Measurements from ENCODE around the gene ZBTB18.

The ZBTB18 gene

GRCh38 chr1:244088161-244088560, 37.1 kb downstream of the ZBTB18 start:
- no peak for DNase-seq (ENCODE audit: low read depth, low spot score)

GRCh38 chr1:244089561-244089960, 38.5 kb downstream of the ZBTB18 start:
- DNase-seq (ENCODE audit: low read depth, low spot score) = no peak

- DNase-seq (ENCODE audit: low read depth, low spot score) = no peak
These were observed 39.6 kb downstream of the ZBTB18 start for GRCh38 chr1:244090645-244091044.

GRCh38 chr1:244092293-244092963, 41.3 kb downstream of the ZBTB18 start:
- DNase-seq (ENCODE audit: low read depth, low spot score) = no peak

GRCh38 chr1:244092964-244093638, 42.0 kb downstream of the ZBTB18 start:
- DNase-seq (ENCODE audit: low read depth, low spot score) = no peak

GRCh38 chr1:244094880-244095528, 43.9 kb downstream of the ZBTB18 start:
- DNase-seq (ENCODE audit: low read depth, low spot score) = no peak

GRCh38 chr1:244095529-244095911, 44.4 kb downstream of the ZBTB18 start:
- no peak for DNase-seq (ENCODE audit: low read depth, low spot score)

- DNase-seq (ENCODE audit: low read depth, low spot score) = no peak
These were observed 45.1 kb downstream of the ZBTB18 start for GRCh38 chr1:244096066-244096610.

- DNase-seq (ENCODE audit: low read depth, low spot score) = no peak
These were observed 45.6 kb downstream of the ZBTB18 start for GRCh38 chr1:244096691-244097090.

GRCh38 chr1:244097523-244098405, 46.7 kb downstream of the ZBTB18 start:
- no peak for DNase-seq (ENCODE audit: low read depth, low spot score)

GRCh38 chr1:244099258-244099930, 48.3 kb downstream of the ZBTB18 start:
- DNase-seq (ENCODE audit: low read depth, low spot score) = no peak

- no peak for DNase-seq (ENCODE audit: low read depth, low spot score)
These were observed 49.2 kb downstream of the ZBTB18 start for GRCh38 chr1:244100276-244100675.

- no peak for DNase-seq (ENCODE audit: low read depth, low spot score)
These were observed 49.8 kb downstream of the ZBTB18 start for GRCh38 chr1:244100704-244101453.

GRCh38 chr1:244102046-244102445, 51.0 kb downstream of the ZBTB18 start:
- DNase-seq (ENCODE audit: low read depth, low spot score) = no peak

- DNase-seq (ENCODE audit: low read depth, low spot score) = peak; percentile 78
These were observed 51.4 kb downstream of the ZBTB18 start for GRCh38 chr1:244102468-244102867.

GRCh38 chr1:244104309-244105060, 53.4 kb downstream of the ZBTB18 start:
- DNase-seq (ENCODE audit: low read depth, low spot score) = peak; percentile 29

GRCh38 chr1:244106176-244106575, 55.1 kb downstream of the ZBTB18 start:
- no peak for DNase-seq (ENCODE audit: low read depth, low spot score)
